Left ventricle myocardium inferior (tissue), 1 donor: ENCODE results near the gene MLLT6. TPM values are rescaled to one million over a fixed set of nuclear protein-coding genes. Genes with fewer than 3 reads are reported as not detected.

Source experiments
- DNase-seq: peaks from one replicate; pipeline ENCODE4 v3.0.0-alpha.2; 2020
- H3K27ac ChIP-seq: fragments of 200-600 bp; replicated peaks from 2 replicates; pipeline ENCODE4 v1.8.0; 2021
- H3K27me3 ChIP-seq: fragments of 200-600 bp; 2 replicates; pipeline ENCODE4 v1.8.0; 2021; ENCODE audit warnings: low read depth
- H3K36me3 ChIP-seq: fragments of 200-600 bp; 2 replicates; pipeline ENCODE4 v1.8.0; 2021
- H3K4me1 ChIP-seq: fragments of 200-600 bp; 2 replicates; pipeline ENCODE4 v1.8.0; 2021
- H3K4me3 ChIP-seq: fragments of 200-600 bp; 2 replicates; pipeline ENCODE4 v1.8.0; 2021; ENCODE audit warnings: mild to moderate bottlenecking, moderate library complexity
- H3K9me3 ChIP-seq: fragments of 200-600 bp; replicated peaks from 2 replicates; pipeline ENCODE4 v1.8.0; 2021
- intact Hi-C: fragments of 100-400 bp; cut with micrococcal nuclease; formaldehyde crosslinking; loops from one replicate; pipeline ENCODE4 v1.11.0; 2022
- total RNA-seq: library from RNA; stranded (reverse); fragmentation: NEBNext Ultra II Directional; extraction: Animal tissue kit (Norgen Biotek cat#: 25700); gene quantifications from one replicate; pipeline ENCODE4 v1.2.1, GENCODE V29; 2021
- TF ChIP-seq, protein P1 (sequence below): fragments of 200-600 bp; IDR thresholded peaks from 2 replicates; pipeline ENCODE4 v1.8.0; 2021; ENCODE audit warnings: antibody characterized with exemption, mild to moderate bottlenecking, borderline replicate concordance
- donor health status: DM: no; HTN: yes; CAD: no; lungs with severe emphysema.

Gene MLLT6
- total RNA-seq, 1 donor from 2014 or later, result 74.1 TPM

DNA sequence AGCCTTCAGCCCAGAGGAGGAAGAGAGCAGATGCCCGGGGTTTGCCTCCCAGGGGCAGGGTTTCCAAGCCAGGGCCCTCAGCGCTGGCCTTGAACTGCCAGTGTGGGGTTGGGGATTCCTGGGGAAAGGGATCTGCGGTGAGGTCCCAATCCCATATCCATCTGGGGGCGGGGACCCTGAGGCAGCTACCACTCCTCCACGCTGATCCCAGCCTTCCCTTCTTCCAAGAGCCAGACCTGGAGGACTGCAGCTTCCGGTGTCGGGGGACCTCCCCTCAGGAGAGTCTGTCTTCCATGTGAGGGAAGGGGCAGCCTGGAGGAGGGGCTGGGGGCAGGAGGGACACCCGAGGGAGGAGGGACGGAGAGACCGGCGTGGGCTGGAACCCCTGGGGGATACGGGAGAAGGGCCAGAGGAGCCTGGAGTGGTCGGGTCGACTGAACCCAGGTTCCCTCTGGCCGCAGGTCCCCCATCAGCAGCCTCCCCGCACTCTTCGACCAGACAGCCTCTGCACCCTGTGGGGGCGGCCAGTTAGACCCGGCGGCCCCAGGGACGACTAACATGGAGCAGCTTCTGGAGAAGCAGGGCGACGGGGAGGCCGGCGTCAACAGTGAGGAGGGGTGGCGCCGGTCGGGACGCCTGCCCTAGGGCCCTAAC is 14.3 kb downstream of the MLLT6 start:
- TF ChIP-seq, protein P1, sequence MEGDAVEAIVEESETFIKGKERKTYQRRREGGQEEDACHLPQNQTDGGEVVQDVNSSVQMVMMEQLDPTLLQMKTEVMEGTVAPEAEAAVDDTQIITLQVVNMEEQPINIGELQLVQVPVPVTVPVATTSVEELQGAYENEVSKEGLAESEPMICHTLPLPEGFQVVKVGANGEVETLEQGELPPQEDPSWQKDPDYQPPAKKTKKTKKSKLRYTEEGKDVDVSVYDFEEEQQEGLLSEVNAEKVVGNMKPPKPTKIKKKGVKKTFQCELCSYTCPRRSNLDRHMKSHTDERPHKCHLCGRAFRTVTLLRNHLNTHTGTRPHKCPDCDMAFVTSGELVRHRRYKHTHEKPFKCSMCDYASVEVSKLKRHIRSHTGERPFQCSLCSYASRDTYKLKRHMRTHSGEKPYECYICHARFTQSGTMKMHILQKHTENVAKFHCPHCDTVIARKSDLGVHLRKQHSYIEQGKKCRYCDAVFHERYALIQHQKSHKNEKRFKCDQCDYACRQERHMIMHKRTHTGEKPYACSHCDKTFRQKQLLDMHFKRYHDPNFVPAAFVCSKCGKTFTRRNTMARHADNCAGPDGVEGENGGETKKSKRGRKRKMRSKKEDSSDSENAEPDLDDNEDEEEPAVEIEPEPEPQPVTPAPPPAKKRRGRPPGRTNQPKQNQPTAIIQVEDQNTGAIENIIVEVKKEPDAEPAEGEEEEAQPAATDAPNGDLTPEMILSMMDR, result no peak
- Histone ChIP-seq H3K4me1 (peaks cover 9% of the 10 kb centered on the region), H3K27me3 (no peaks in the 10 kb centered on the region), H3K27ac (peak overlapping the region; percentile 12), H3K36me3 (peaks cover 88% of the 10 kb centered on the region), H3K9me3 (no peaks in the 10 kb centered on the region), H3K4me3 (no peak overlapping the region)
- intact Hi-C loops, result no loop called here
- DNase-seq, result no peak

DNA sequence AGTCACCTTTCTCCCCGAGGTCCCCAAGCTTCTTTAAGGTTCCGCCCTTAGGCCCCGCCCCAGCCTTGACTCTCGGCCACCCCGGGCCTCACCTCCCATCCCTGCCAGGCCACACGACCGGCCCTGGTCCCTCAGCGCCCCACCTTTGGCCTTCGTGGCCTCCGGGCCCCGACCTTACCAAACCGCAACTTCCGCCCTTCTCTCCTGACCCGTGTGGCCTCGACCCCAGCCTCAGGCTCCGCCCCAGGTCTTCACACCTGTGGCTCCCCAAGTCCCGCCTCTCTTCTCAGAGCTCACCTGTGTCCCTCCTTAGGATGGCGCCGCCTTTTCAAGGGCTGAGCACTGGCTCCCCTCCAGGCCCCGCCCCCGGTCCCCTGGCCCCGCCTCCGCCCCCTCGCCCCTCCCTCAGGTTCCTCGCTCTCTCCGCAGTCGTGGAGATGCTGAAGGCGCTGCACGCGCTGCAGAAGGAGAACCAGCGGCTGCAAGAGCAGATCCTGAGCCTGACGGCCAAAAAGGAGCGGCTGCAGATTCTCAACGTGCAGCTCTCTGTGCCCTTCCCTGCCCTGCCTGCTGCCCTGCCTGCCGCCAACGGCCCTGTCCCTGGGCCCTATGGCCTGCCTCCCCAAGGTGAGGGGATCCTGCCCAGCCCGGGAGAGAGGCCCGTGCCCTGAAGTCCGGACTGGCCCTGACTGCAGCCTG is 15.0 kb downstream of the MLLT6 start:
- Histone ChIP-seq H3K9me3 (no peaks in the 10 kb centered on the region), H3K36me3 (peaks cover 88% of the 10 kb centered on the region), H3K4me3 (no peak overlapping the region), H3K27me3 (no peaks in the 10 kb centered on the region), H3K4me1 (peaks cover 16% of the 10 kb centered on the region), H3K27ac (no peak overlapping the region)
- intact Hi-C loops, result no loop called here
- no peak for DNase-seq
- TF ChIP-seq, protein P1, result no peak

DNA sequence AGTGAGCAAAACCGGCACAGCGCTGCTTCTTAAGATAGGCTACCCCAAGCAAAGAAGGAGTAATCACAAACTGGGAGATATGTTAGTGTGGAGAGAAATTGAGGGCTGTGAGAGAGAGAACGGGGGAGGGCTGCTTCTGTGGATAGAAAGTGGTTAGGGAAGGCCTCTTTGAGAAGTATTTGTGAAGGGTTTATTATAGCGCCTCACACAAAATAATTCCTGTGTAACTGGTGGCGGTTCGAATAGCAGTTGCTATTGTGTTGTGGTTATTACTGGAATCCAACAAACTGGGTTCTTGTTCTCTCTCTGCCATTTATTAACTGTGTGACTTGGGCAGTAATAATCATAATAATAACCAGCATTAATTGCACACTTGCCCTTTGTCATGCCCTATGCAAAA is 15.9 kb downstream of the MLLT6 start:
- Histone ChIP-seq H3K4me1 (peaks cover 20% of the 10 kb centered on the region), H3K27ac (no peak overlapping the region), H3K27me3 (no peaks in the 10 kb centered on the region), H3K4me3 (no peak overlapping the region), H3K9me3 (no peaks in the 10 kb centered on the region), H3K36me3 (peaks cover 86% of the 10 kb centered on the region)
- TF ChIP-seq, protein P1, result no peak
- no peak for DNase-seq
- intact Hi-C loops, result no loop called here

DNA sequence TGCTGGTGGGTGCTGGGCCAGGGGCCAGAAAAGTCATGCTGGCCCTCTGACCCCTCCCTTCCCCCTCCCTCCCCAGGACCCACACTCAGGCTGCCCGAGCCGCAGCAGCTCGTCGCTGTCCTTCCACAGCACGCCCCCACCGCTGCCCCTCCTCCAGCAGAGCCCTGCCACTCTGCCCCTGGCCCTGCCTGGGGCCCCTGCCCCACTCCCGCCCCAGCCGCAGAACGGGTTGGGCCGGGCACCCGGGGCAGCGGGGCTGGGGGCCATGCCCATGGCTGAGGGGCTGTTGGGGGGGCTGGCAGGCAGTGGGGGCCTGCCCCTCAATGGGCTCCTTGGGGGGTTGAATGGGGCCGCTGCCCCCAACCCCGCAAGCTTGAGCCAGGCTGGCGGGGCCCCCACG is 16.7 kb downstream of the MLLT6 start:
- intact Hi-C loops, result no loop called here
- no peak for DNase-seq
- TF ChIP-seq, protein P1, result no peak
- H3K4me1 ChIP-seq, result peaks cover 20% of the 10 kb centered on the region
- no peak overlapping the region for H3K4me3 ChIP-seq
- H3K27ac ChIP-seq, result no peak overlapping the region
- H3K9me3 ChIP-seq, result no peaks in the 10 kb centered on the region
- H3K36me3 ChIP-seq, result peaks cover 78% of the 10 kb centered on the region
- H3K27me3 ChIP-seq, result no peaks in the 10 kb centered on the region

DNA sequence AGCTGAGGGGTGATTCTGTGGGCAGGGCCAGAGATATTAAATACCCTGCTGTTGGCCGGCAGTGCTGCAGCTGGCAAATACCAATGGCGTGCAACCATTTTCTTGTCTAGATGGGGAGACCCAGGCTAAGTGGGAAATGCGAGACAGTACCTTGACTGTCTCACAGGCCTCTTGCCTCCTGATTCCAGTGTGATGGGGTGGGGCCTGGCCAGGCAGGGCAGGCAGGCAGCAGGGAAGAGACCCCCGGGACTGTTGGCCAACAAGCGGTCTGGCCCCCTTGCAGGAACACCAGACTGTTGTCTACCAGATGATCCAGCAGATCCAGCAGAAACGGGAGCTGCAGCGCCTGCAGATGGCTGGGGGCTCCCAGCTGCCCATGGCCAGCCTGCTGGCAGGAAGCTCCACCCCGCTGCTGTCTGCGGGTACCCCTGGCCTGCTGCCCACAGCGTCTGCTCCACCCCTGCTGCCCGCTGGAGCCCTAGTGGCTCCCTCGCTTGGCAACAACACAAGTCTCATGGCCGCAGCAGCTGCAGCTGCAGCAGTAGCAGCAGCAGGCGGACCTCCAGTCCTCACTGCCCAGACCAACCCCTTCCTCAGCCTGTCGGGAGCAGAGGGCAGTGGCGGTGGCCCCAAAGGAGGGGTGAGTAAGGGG is 19.4 kb downstream of the MLLT6 start:
- intact Hi-C loops, result no loop called here
- Histone ChIP-seq H3K9me3 (no peaks in the 10 kb centered on the region), H3K4me1 (peaks cover 32% of the 10 kb centered on the region), H3K36me3 (peaks cover 51% of the 10 kb centered on the region), H3K4me3 (no peak overlapping the region), H3K27ac (peak overlapping the region; percentile 43), H3K27me3 (no peaks in the 10 kb centered on the region)
- TF ChIP-seq, protein P1, result no peak
- DNase-seq, result peak; percentile 72
